ENCODE data around the gene C1QTNF5. TPM values are rescaled to one million over a fixed set of nuclear protein-coding genes. Genes with fewer than 3 reads are reported as not detected.
A peak's percentile ranks its signal among the peaks of the same experiment; 100 is the strongest.

The C1QTNF5 gene
- total RNA-seq, 4 donors from 2014 or later: 12.5 to 55.2 (median 34.1) TPM

GRCh38 chr11:119298726-119299125 lies 42.0 kb downstream of the C1QTNF5 start:
- Histone ChIP-seq H3K9me3 (no peaks in the 10 kb centered on the region), H3K4me1 (peaks cover 0 to 13% (median 0%) of the 10 kb centered on the region in 4 donors), H3K4me3 (no peak overlapping the region), H3K27ac (peak overlapping the region in 2 of 4 donors; percentile 54 to 58), H3K27me3 (no peaks in the 10 kb centered on the region), H3K36me3 (peaks cover 0 to 75% (median 10%) of the 10 kb centered on the region in 3 donors)
- DNase-seq (ENCODE audit: low spot score in 2 of 2): no peak
- TF ChIP-seq EP300 (IDR thresholded peaks at IDR 0.05) (no peak), POLR2A (IDR thresholded peaks at IDR 0.05) (no peak), CTCF (IDR thresholded peaks at IDR 0.05) (no peak)
- WGBS, 2 donors: 67 to 87% methylated on average over 2 of the region's 2 CpGs

GRCh38 chr11:119297938-119298337 lies 42.7 kb downstream of the C1QTNF5 start:
- peak overlapping the region in 2 of 4 donors; percentile 54 to 58 for H3K27ac ChIP-seq
- peaks cover 0 to 13% (median 0%) of the 10 kb centered on the region in 4 donors for H3K4me1 ChIP-seq
- DNase-seq (ENCODE audit: low spot score in 2 of 2): no peak
- H3K36me3 ChIP-seq: peaks cover 0 to 67% (median 10%) of the 10 kb centered on the region in 3 donors
- no peaks in the 10 kb centered on the region for H3K9me3 ChIP-seq
- no peak overlapping the region for H3K4me3 ChIP-seq
- TF ChIP-seq EP300 (IDR thresholded peaks at IDR 0.05) (no peak), POLR2A (IDR thresholded peaks at IDR 0.05) (no peak), CTCF (IDR thresholded peaks at IDR 0.05) (no peak)
- no peaks in the 10 kb centered on the region for H3K27me3 ChIP-seq
- 43 to 50% methylated on average over 3 of the region's 3 CpGs for WGBS, 2 donors

GRCh38 chr11:119295178-119295577 lies 45.5 kb downstream of the C1QTNF5 start:
- H3K36me3 ChIP-seq: peaks cover 0 to 64% (median 15%) of the 10 kb centered on the region in 3 donors
- TF ChIP-seq EP300 (IDR thresholded peaks at IDR 0.05): no peak
- no peak overlapping the region for H3K4me3 ChIP-seq
- no peak overlapping the region for H3K27ac ChIP-seq
- H3K4me1 ChIP-seq: peaks cover 0 to 13% (median 0%) of the 10 kb centered on the region in 4 donors
- H3K27me3 ChIP-seq: no peaks in the 10 kb centered on the region
- H3K9me3 ChIP-seq: peaks cover 0 to 11% (median 2%) of the 10 kb centered on the region in 4 donors
- DNase-seq (ENCODE audit: low spot score in 2 of 2): no peak
- 40 to 42% methylated on average over 3 of the region's 3 CpGs for WGBS, 2 donors

GRCh38 chr11:119293461-119293860 lies 47.2 kb downstream of the C1QTNF5 start:
- Histone ChIP-seq H3K4me3 (no peak overlapping the region), H3K36me3 (peaks cover 0 to 60% (median 9%) of the 10 kb centered on the region in 3 donors), H3K27ac (no peak overlapping the region), H3K27me3 (no peaks in the 10 kb centered on the region), H3K9me3 (peaks cover 0 to 11% (median 2%) of the 10 kb centered on the region in 4 donors), H3K4me1 (peaks cover 0 to 7% (median 0%) of the 10 kb centered on the region in 4 donors)
- DNase-seq (ENCODE audit: low spot score in 2 of 2): no peak
- TF ChIP-seq EP300 (IDR thresholded peaks at IDR 0.05) (no peak), POLR2A (IDR thresholded peaks at IDR 0.05) (no peak), CTCF (IDR thresholded peaks at IDR 0.05) (no peak)
- 96 to 99% methylated on average over 3 of the region's 3 CpGs for WGBS, 2 donors

GRCh38 chr11:119290894-119291497 lies 49.7 kb downstream of the C1QTNF5 start:
- no peak for DNase-seq (ENCODE audit: low spot score in 2 of 2)
- Histone ChIP-seq H3K36me3 (peaks cover 0 to 66% (median 9%) of the 10 kb centered on the region in 3 donors), H3K4me1 (no peaks in the 10 kb centered on the region), H3K27me3 (no peaks in the 10 kb centered on the region), H3K4me3 (no peak overlapping the region), H3K27ac (no peak overlapping the region), H3K9me3 (peaks cover 0 to 11% (median 2%) of the 10 kb centered on the region in 4 donors)
- no peak for TF ChIP-seq EP300 (IDR thresholded peaks at IDR 0.05)
- TF ChIP-seq POLR2A (IDR thresholded peaks at IDR 0.05): no peak
- no peak for TF ChIP-seq CTCF (IDR thresholded peaks at IDR 0.05)
- WGBS, 2 donors: 97% methylated on average over 10 of the region's 10 CpGs

Small RNAs within 50 kb of the gene (small RNA-seq; reads per million reads assigned to genes)
- gene RF01225: not detected
- not detected for gene RNU6-262P

Other genes with a start within 250 kb of the C1QTNF5 start
- gene DPAGT1, start 239.0 kb downstream of the C1QTNF5 start, total RNA-seq: 10 to 100 TPM; 20.7 to 33.9 (median 23.5) TPM
- 10 to 100 TPM; 11.4 to 13.8 (median 12.3) TPM for gene C2CD2L, start 233.5 kb downstream of the C1QTNF5 start, total RNA-seq
- 10 to 100 TPM; 21.9 to 36.1 (median 27.0) TPM for gene HINFP, start 219.3 kb downstream of the C1QTNF5 start, total RNA-seq
- under 1 TPM in 2 of 4 donors, not detected in 2; under 0.01 to 0.30 TPM for gene ABCG4, start 191.8 kb downstream of the C1QTNF5 start, total RNA-seq
- gene NLRX1, start 172.2 kb downstream of the C1QTNF5 start, total RNA-seq: 10 to 100 TPM; 16.0 to 27.7 (median 20.5) TPM
- under 1 TPM in 1 of 4 donors, not detected in 3; 0.30 TPM for gene NHERF4, start 155.4 kb downstream of the C1QTNF5 start, total RNA-seq
- gene CBL, start 134.5 kb downstream of the C1QTNF5 start, total RNA-seq: 10 to 100 TPM; 14.2 to 19.2 (median 16.0) TPM
- 1,000 to 10,000 TPM in 1 of 4 donors, 100 to 1,000 TPM in 3; 612 to 1,198 (median 830) TPM for gene MCAM, start 23.8 kb downstream of the C1QTNF5 start, total RNA-seq
- gene RNF26, start 6.4 kb downstream of the C1QTNF5 start, total RNA-seq: 10 to 100 TPM; 13.8 to 19.2 (median 15.9) TPM
- gene MFRP, start 5.8 kb upstream of the C1QTNF5 start, total RNA-seq: under 1 TPM in 1 of 4 donors, not detected in 3; 0.44 TPM
- 10 to 100 TPM in 2 of 4 donors, 1 to 10 TPM in 2; 2.1 to 18.4 (median 11.6) TPM for gene USP2, start 40.8 kb upstream of the C1QTNF5 start, total RNA-seq
- gene THY1, start 82.3 kb upstream of the C1QTNF5 start, total RNA-seq: 10 to 100 TPM in 2 of 4 donors, under 1 TPM in 1, not detected in 1; 0.63 to 12.9 (median 11.1) TPM